CD4-positive, alpha-beta T cell treated with Interleukin-17A for 4 hours (primary cell): ENCODE results near the gene TRMT2A.
A peak's percentile ranks its signal among the peaks of the same experiment; 100 is the strongest.

Experiments used
- DNase-seq: peaks from one replicate; pipeline ENCODE4 v3.0.0-alpha.2; 2020; ENCODE audit warnings: mixed read lengths

TRMT2A gene

GRCh38 chr22:20115691-20116375 lies 1.2 kb downstream of the TRMT2A start, which contains the start of gene RANBP1:
TSS of gene RANBP1 (plus strand) at chr22:20116104. CDS start at chr22:20116185, 81 bp downstream.
- DNase-seq, result no peak

- DNase-seq, result no peak
These were observed 2.2 kb downstream of the TRMT2A start for GRCh38 chr22:20114506-20115475.

- DNase-seq, result no peak
These were observed 3.3 kb downstream of the TRMT2A start for GRCh38 chr22:20113551-20114310.

GRCh38 chr22:20112623-20113511 lies 4.2 kb downstream of the TRMT2A start:
- no peak for DNase-seq

DNA sequence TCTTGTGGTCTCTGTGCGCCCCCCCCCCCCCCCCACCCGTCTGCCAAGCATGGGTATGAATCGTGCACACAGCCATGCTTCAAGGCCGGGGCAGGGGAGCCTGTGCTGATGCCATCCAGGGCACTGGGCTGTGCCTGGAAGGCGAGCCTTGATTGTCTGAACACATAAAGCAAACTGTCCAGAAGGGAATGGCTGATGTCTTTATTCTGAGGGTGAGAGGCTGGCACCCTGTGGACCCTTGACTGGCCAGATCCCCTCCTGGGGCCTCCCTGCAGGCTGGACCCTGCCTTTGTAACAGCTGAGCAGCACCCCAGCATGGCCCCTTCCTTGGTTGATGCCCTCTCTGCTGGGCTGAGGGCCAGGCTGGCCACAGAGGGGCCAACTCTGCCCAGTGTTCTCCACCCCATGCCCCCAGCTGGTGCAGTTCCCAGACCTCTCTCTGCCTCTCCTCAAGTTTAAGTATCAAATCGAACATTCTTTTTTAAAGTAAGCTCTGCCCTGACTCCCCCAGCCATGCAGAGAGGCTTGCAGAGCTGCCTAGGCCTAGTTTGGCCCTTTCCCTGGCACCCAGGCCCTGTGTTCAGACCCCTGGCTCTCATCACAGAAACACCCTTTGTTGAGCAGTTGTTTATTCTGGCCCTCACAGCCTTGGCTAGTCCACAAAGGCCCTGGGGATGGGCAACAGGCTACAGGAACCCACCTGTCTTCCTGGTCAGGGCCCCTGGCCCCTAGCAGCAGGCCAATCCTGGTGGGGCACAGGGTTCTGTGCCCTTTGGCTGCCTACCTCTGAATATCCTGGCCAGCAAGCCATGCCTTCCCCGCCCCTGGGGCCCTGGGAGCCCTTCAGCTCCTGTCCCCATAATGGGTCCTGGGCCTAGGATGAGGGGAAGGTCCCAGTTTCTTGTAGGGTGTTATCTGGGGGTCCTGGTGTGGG lies 5.1 kb downstream of the TRMT2A start:
- no peak for DNase-seq

DNA sequence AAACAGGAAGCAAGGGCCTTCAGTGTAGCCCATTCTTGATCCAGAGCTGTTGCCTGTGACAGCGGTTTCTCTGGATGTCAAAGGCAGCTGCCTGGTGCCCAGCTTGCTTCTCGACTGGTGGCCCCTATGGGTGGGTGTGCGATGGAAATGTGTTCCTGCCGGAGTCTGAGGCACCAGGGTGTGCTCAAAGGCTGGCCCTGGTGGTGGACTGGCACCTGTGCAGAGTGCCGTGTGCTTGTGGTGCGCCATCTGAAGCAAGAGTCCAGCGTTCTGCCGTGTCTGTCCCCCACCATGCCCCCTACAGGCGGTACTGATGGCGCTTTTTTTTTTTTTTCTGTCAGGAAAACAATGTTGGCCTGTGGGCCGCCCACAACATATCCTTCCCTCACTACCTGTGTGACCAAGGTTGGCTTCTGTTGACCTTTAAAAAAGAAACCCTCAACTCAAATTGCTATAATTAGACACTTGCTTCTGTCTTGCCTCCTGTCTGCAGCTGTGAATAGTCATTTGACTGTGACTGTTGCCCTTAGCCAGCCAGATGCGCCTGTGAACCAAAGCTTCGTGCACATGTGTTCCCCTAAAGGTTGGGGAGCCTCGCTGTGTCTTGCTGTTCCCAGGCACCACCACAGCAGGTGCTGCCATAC lies 5.9 kb downstream of the TRMT2A start:
- DNase-seq, result peak; percentile 40

- no peak for DNase-seq
These were observed 6.6 kb downstream of the TRMT2A start for GRCh38 chr22:20110359-20110985.

DNA sequence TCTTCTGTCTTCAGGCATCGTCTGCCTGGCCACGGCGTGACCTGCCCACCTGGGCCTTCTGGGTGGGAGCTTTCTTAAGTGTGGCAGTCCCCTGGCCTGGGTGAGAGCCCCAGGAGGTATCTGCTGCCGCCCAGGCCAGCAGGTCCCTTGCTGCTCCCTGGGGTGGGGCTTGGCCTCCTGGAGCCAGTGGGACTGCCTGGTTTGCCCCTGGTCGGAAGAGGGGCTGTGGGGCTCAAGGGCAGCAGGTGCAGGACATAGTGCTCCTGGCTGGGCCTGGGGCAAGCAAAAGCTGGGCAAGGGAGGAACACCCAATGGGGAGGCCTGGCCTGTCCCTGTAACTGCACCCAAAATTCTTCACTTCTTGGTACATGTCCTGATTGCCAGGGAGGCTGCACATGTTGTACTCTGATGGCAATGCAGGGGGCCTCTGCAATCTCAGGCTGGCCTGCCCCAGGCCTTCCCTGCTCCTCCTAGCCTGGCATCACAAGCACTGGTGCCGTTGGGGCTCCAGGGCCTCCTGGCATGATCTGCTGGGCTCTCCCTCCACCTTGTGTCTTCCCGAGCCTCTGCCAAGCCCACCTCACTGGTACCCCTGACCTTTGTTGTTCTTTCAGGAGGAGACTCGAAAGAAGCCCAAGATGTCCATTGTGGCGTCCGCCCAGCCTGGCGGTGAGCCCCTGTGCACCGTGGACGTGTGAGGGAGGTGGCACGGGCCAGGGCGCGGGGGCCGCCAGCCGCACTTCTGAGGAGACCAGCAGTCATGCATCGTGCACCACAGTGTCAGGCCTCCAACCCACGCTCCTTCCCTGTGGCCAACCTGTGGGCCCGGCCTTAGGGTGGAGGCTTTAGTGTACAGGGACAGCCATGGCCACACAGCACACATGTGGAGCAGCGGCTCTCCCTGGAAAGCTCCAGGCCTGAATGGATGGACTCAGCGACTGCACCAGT lies 7.3 kb downstream of the TRMT2A start:
- DNase-seq, result no peak

GRCh38 chr22:20108757-20109230 lies 8.2 kb downstream of the TRMT2A start:
- no peak for DNase-seq

DNA sequence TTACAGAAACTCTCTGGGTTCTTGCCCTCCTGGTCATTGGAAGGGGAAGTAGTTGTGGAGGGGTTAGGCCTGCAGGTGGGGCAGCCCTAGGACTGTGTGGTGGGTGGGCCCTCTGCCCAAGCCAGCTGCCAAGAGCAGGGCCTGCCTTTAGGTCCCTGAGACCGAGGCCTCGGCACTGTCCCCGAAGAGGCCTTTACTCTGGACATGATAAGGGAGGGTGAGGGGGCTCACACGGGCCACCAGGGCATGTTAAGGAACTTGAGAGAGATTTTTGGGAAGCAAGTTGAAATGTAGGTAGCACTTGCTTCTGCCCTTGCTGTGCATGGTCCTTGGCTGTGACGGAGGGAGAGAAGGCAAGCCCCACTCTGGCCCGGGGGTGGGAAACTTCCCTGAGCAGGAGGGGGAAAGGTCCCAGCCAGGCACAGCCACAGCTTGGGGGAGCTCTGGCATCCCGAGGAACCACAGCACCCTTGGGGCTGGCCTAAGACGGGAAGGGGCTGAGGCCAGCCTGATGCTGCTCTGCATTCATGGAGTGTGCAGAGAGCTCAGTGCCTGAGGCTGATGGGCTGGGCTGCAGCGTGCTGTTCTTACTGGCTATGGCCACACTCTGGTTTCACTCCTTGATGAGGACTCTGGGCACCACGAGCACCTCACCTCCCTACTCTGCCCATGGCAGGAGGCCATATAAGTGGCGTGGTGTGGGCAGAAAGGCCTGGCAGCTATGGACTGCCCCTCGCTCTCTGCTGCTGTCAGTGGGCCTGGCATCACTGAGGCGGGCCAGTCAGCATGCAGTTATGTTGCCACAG lies 8.9 kb downstream of the TRMT2A start:
- no peak for DNase-seq

DNA sequence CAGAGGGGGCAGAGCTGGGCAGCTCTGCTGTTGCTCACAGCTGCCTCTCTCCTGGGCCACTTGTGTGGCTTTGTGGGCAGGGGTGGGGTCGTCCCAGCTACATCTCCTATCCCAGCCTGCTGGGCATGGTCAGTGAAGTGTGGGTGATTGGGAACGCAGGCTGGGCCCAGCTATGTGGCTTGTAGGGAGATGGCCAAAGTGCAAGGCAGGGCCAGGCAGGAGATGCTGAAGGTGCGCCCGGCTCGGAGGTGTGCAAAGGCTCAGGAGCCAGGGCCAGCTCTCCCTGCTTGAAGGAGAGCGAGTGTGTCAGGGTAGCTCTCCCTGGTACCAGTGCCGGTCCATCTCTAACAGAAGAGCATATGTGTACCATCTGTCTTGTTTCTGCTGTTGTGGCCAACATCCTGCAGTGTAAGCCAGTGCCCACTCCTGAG lies 9.5 kb downstream of the TRMT2A start:
- no peak for DNase-seq

GRCh38 chr22:20106849-20107237 lies 10.2 kb downstream of the TRMT2A start:
- DNase-seq, result no peak

DNA sequence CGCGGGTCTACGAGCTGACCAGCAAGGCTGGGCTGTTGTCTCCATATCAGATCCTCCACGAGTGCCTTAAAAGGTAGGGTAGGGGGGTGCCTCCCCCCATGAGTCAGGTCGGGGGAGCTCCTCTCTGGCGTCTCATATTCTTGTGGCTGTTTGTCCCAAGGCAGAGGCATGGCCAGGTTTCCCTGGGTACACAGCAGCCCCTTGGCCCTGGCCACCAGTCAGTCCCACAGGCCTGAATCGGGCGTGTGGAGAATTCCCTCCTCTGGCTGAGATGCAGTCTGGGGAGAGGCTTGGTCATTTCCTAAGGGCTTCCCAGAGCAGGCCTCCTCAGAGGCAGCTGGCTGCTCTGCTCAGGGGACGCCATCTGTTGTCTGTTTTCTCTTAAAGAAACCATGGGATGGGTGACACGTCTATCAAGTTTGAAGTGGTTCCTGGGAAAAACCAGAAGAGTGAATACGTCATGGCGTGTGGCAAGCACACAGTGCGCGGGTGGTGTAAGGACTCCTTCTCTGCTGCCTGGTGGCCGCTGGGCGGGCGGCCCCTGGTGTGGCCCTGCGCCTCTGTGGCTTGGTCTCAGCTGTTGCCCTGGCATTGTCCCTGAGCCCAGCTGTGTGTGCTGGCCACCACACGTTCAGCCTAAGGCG lies 10.7 kb downstream of the TRMT2A start:
- no peak for DNase-seq

DNA sequence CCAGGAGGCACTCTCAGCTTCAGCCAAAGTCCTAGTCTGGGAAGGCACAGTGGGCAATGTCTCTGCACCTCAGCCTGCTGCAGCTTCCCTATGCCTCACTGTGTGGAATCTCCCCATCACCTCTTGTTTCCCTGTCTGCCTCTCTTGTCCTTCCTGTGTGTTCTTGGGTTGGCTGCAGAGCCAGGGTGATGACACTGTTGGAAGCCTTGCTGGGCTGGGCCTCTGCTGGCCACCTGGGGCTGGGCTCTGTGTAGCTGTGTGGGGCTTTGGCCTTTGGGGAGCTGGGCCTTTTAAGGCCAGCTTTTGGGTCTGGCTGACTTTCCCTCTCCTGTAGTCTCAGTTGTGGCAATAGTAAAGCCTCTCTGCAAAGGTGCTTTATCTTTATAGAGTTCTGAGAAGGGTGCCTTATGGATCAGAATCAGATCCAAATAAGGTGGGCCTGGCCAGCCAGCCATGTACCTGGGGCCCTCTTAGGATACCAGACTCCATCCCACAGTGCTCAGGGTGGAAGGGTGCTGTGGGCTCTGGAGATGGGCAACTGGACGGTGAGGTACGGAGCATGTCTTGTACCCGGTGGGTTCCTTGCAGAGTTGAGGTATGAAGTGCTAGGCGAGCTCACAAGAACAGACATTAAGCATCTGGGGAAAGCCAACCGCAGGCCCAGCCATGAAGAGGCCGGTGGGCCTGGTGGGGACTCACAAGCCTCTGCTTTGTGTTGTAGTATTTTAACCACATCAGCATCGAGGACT lies 11.4 kb downstream of the TRMT2A start:
- no peak for DNase-seq

GRCh38 chr22:20102203-20102780 lies 14.7 kb downstream of the TRMT2A start:
- DNase-seq, result no peak

DNA sequence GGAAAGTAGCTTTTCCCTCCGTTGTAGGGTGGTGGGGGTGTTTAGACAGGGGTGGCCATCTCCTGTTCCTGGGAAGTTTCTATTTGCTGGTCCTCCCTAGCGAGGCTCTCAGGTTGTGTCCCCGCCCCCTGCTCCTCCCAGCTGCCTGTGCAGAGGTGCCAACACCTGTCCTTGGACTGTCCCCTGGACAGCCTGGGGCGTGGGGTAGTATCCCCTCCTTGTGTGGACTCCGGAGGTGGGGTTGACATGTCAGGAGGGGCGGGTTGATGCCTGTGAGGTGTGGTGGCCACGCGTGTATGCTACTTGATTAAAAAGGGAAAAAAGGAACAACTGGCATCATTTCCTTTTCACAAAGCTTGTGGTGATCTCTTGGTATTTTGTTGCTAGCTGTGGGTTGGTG lies 15.4 kb downstream of the TRMT2A start:
- DNase-seq, result no peak
